ENCODE data around the gene CDC25B. TPM values are rescaled to one million over a fixed set of nuclear protein-coding genes. Genes with fewer than 3 reads are reported as not detected.

Gene CDC25B
- total RNA-seq, 1 experiment from 2014 or later: 91.0 TPM

DNA sequence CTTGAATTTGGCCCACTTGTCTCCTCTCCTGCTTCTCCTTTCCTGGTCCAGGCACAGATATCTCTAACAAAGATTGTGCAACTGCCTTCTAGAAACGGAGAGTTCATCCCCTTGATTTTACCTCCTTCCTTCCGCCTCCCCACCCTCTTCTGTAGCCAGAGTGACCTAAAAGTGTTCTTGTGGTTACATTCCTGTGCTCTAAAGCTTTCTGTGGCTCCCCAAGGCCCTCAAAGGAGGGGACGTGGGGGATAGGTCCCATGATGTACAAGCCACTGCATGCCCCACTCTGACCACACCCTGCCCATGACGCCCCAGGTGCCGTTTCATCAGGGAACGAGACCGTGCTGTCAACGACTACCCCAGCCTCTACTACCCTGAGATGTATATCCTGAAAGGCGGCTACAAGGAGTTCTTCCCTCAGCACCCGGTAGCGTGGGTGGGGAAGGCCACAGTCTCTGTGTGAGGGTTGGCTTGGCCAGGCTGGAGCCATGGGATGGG lies 8.2 kb downstream of the CDC25B start:
- peaks cover 37% of the 10 kb centered on the region for H3F3A ChIP-seq (ENCODE audit: insufficient read depth, low read depth)
- no peaks in the 10 kb centered on the region for H3K36me3 ChIP-seq (ENCODE audit: low read depth)
- no peak overlapping the region for H3K4me2 ChIP-seq
- H3K27ac ChIP-seq: no peak overlapping the region
- H3K27me3 ChIP-seq (ENCODE audit: insufficient read depth, low read depth): no peaks in the 10 kb centered on the region
- intact Hi-C loops (cut with micrococcal nuclease; ENCODE audit: unreplicated experiment): no loop called here
- POLR2A ChIA-PET (ENCODE audit: unreplicated experiment): no interaction called here
- DNase-seq: no peak
- H3K9me3 ChIP-seq (ENCODE audit: insufficient read depth, low read depth): no peaks in the 10 kb centered on the region
- H3K79me2 ChIP-seq (ENCODE audit: low read depth): no peaks in the 10 kb centered on the region
- H2AFZ ChIP-seq: no peak overlapping the region
- H3K4me3 ChIP-seq: no peak overlapping the region
- CTCF ChIA-PET: interaction anchor here (0.6 kb wide), 1 partner anchor 16 kb away, joined by 3 read pairs; the partner anchor contains the start of gene AP5S1
- H3K4me1 ChIP-seq (replicated peaks; ENCODE audit: insufficient read depth): peaks cover 38% of the 10 kb centered on the region
- TF ChIP-seq, protein P1, sequence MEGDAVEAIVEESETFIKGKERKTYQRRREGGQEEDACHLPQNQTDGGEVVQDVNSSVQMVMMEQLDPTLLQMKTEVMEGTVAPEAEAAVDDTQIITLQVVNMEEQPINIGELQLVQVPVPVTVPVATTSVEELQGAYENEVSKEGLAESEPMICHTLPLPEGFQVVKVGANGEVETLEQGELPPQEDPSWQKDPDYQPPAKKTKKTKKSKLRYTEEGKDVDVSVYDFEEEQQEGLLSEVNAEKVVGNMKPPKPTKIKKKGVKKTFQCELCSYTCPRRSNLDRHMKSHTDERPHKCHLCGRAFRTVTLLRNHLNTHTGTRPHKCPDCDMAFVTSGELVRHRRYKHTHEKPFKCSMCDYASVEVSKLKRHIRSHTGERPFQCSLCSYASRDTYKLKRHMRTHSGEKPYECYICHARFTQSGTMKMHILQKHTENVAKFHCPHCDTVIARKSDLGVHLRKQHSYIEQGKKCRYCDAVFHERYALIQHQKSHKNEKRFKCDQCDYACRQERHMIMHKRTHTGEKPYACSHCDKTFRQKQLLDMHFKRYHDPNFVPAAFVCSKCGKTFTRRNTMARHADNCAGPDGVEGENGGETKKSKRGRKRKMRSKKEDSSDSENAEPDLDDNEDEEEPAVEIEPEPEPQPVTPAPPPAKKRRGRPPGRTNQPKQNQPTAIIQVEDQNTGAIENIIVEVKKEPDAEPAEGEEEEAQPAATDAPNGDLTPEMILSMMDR (conservative IDR thresholded peaks at IDR 0.05): no peak
- TF ChIP-seq EZH2 (IDR thresholded peaks at IDR 0.05; ENCODE audit: low read depth): no peak
- H4K20me1 ChIP-seq (ENCODE audit: insufficient read depth): no peaks in the 10 kb centered on the region
- H3K9me2 ChIP-seq (ENCODE audit: insufficient read depth): no peaks in the 10 kb centered on the region
- no TSS peak for BruUV-seq (replicated peaks)

DNA sequence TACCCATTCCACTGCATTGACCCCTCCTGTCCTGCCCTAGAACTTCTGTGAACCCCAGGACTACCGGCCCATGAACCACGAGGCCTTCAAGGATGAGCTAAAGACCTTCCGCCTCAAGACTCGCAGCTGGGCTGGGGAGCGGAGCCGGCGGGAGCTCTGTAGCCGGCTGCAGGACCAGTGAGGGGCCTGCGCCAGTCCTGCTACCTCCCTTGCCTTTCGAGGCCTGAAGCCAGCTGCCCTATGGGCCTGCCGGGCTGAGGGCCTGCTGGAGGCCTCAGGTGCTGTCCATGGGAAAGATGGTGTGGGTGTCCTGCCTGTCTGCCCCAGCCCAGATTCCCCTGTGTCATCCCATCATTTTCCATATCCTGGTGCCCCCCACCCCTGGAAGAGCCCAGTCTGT lies 8.7 kb downstream of the CDC25B start:
- Histone ChIP-seq H2AFZ (no peak overlapping the region), H3K36me3 (ENCODE audit: low read depth) (no peaks in the 10 kb centered on the region), H3K27ac (no peak overlapping the region), H3K4me3 (no peak overlapping the region), H3K4me1 (replicated peaks; ENCODE audit: insufficient read depth) (peaks cover 38% of the 10 kb centered on the region), H3F3A (ENCODE audit: insufficient read depth, low read depth) (peaks cover 37% of the 10 kb centered on the region), H3K4me2 (no peak overlapping the region), H3K27me3 (ENCODE audit: insufficient read depth, low read depth) (no peaks in the 10 kb centered on the region), H3K9me2 (ENCODE audit: insufficient read depth) (no peaks in the 10 kb centered on the region), H3K9me3 (ENCODE audit: insufficient read depth, low read depth) (no peaks in the 10 kb centered on the region), H4K20me1 (ENCODE audit: insufficient read depth) (no peaks in the 10 kb centered on the region), H3K79me2 (ENCODE audit: low read depth) (no peaks in the 10 kb centered on the region)
- ChIA-PET POLR2A (ENCODE audit: unreplicated experiment) (no interaction called here), CTCF (no interaction called here)
- intact Hi-C loops (cut with micrococcal nuclease; ENCODE audit: unreplicated experiment): no loop called here
- TF ChIP-seq, protein P1 (conservative IDR thresholded peaks at IDR 0.05): no peak
- TF ChIP-seq EZH2 (IDR thresholded peaks at IDR 0.05; ENCODE audit: low read depth): no peak
- no peak for DNase-seq
- no TSS peak for BruUV-seq (replicated peaks)

DNA sequence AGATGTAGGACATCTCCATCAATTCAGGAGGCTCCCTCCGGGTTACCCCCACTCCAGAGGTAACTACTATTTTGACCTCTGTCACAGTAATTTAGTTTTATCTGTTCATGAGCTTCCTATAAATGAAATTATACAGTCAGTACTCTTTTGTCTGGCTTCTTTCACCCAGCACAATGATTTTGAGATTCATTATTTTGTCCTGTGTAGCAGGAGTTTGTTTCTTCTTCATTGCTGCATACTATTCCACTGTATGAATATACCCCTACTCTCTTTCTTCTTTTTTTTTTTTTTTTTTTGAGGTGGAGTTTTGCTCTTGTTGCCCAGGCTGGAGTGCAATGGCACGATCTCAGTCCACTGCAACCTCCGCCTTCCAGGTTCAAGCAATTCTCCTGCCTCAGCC lies 12.4 kb downstream of the CDC25B start:
- Histone ChIP-seq H2AFZ (no peak overlapping the region), H3K9me3 (ENCODE audit: insufficient read depth, low read depth) (no peaks in the 10 kb centered on the region), H3K4me3 (no peak overlapping the region), H3K79me2 (ENCODE audit: low read depth) (0 out of 2 replicates have a peak, but pooled peaks cover 7% of the 10 kb centered on the region), H3K4me1 (replicated peaks; ENCODE audit: insufficient read depth) (peaks cover 69% of the 10 kb centered on the region), H4K20me1 (ENCODE audit: insufficient read depth) (no peaks in the 10 kb centered on the region), H3F3A (ENCODE audit: insufficient read depth, low read depth) (peaks cover 63% of the 10 kb centered on the region), H3K27ac (peak overlapping the region; percentile 88), H3K9me2 (ENCODE audit: insufficient read depth) (no peaks in the 10 kb centered on the region), H3K27me3 (ENCODE audit: insufficient read depth, low read depth) (no peaks in the 10 kb centered on the region), H3K36me3 (ENCODE audit: low read depth) (no peaks in the 10 kb centered on the region), H3K4me2 (peak overlapping the region; percentile 63)
- BruUV-seq (replicated peaks): no TSS peak
- no peak for DNase-seq
- CTCF ChIA-PET: interaction anchor here (0.6 to 1.0 kb wide), 2 partner anchors 9 to 492 kb away, joined by 5 to 6 read pairs; no protein-coding TSS in a partner anchor
- intact Hi-C loops (cut with micrococcal nuclease; ENCODE audit: unreplicated experiment): no loop called here
- no peak for TF ChIP-seq EZH2 (IDR thresholded peaks at IDR 0.05; ENCODE audit: low read depth)
- TF ChIP-seq, protein P1 (conservative IDR thresholded peaks at IDR 0.05): no peak
- POLR2A ChIA-PET (ENCODE audit: unreplicated experiment): interaction anchor here (0.6 kb wide), 3 partner anchors 12 to 199 kb away, joined by 3 to 42 read pairs (median 4); no protein-coding TSS in a partner anchor

All from PC-9 (cell line).